B cell (primary cell): ENCODE results near the gene KANK2. TPM values are rescaled to one million over a fixed set of nuclear protein-coding genes. Genes with fewer than 3 reads are reported as not detected.

ENCODE experiments used
- ATAC-seq: fragments of 200-7000 bp; cut with Tn5 transposase; one replicate; pipeline ENCODE4 v1.10.0; 2021; ENCODE audit warnings: low read depth, mild to moderate bottlenecking, moderate number of reproducible peaks, moderate library complexity
- CTCF ChIA-PET: fragments of 350-600 bp; sonication (Branson Sonifier 250); formaldehyde crosslinking; loops from one replicate; lab custom pipeline; 2021; ENCODE audit warnings: antibody characterized with exemption, inconsistent platforms; lab: Charles Lee
- POLR2A ChIA-PET: fragments of 350-600 bp; sonication (Branson Sonifier 250); formaldehyde crosslinking; loops from one replicate; lab custom pipeline; 2021; ENCODE audit warnings: antibody characterized with exemption; lab: Charles Lee
- DNase-seq: peaks from one replicate; pipeline ENCODE4 v3.0.0; 2013
- H2AFZ ChIP-seq: 2 replicates; pipeline ENCODE4 v1.6.1; 2012; ENCODE audit warnings: mild to moderate bottlenecking, low read depth, low read length; ENCODE audit not compliant: insufficient read depth, poor library complexity, severe bottlenecking
- H3K27ac ChIP-seq, 2 donors: 1 replicate in 1 of 2; 2 replicates in 1 of 2; pipeline ENCODE4 v1.5.1; 2012 to 2013; ENCODE audit warnings: low read length in 2 of 2, mild to moderate bottlenecking in 2 of 2, moderate library complexity in 1 of 2
- H3K27me3 ChIP-seq, 4 experiments: fragments of 200-600 bp in 1 of 4; sonication (generic) in 1 of 4; replicated peaks in 1 of 4; 1 replicate in 2 of 4; 2 replicates in 2 of 4; pipeline versions ENCODE4 v1.6.1 to v1.7.0; 2013 to 2016; ENCODE audit warnings: low read length in 3 of 4, mild to moderate bottlenecking in 2 of 4, mixed read lengths in 1 of 4, moderate library complexity in 1 of 4; ENCODE audit not compliant: insufficient read depth in 4 of 4, control insufficient read depth in 3 of 4; ENCODE audit errors: control extremely low read depth in 1 of 4
- H3K36me3 ChIP-seq, 2 experiments: replicated peaks in 1 of 2; 1 replicate in 1 of 2; 2 replicates in 1 of 2; pipeline versions ENCODE4 v1.6.1 to v1.7.1; 2013; ENCODE audit warnings: low read length in 1 of 2; ENCODE audit not compliant: insufficient read depth in 2 of 2, control insufficient read depth in 1 of 2; ENCODE audit errors: control extremely low read depth in 1 of 2, extremely low read depth in 1 of 2
- H3K4me1 ChIP-seq, 2 donors: fragments of 200-600 bp in 1 of 2; sonication (generic) in 1 of 2; 1 replicate in 1 of 2; 2 replicates in 1 of 2; pipeline versions ENCODE4 v1.5.1 to v1.6.1; 2013 to 2017; ENCODE audit warnings: low read length in 2 of 2; ENCODE audit not compliant: control insufficient read depth in 2 of 2, insufficient read depth in 2 of 2
- H3K4me2 ChIP-seq: replicated peaks from 2 replicates; pipeline ENCODE3; 2012; ENCODE audit warnings: mild to moderate bottlenecking, low read depth, low read length; ENCODE audit not compliant: poor library complexity, severe bottlenecking
- H3K4me3 ChIP-seq, 5 experiments: fragments of 200-600 bp in 1 of 5; sonication (generic) in 1 of 5; 1 replicate in 3 of 5; 2 replicates in 2 of 5; pipeline versions ENCODE4 v1.5.1 to v1.7.0; 2011 to 2016; ENCODE audit warnings: low read length in 4 of 5, mild to moderate bottlenecking in 4 of 5, low read depth in 2 of 5, control low read depth in 1 of 5, moderate library complexity in 1 of 5; ENCODE audit not compliant: insufficient read depth in 1 of 5; ENCODE audit errors: control extremely low read depth in 1 of 5, extremely low read depth in 1 of 5
- H3K79me2 ChIP-seq: fragments of 200-600 bp; sonication (generic); one replicate; pipeline ENCODE4 v1.6.0; 2016; ENCODE audit warnings: low read length; ENCODE audit not compliant: control insufficient read depth, insufficient read depth
- H3K9ac ChIP-seq: fragments of 200-600 bp; sonication (generic); 2 replicates; pipeline ENCODE4 v1.6.1; 2017; ENCODE audit warnings: mild to moderate bottlenecking, low read length, moderate library complexity
- H3K9me3 ChIP-seq, 3 donors: one replicate each; pipeline versions ENCODE4 v1.6.1 to v1.7.1; 2013; ENCODE audit warnings: low read length in 2 of 3; ENCODE audit not compliant: control insufficient read depth in 2 of 3, insufficient read depth in 1 of 3; ENCODE audit errors: control extremely low read depth in 1 of 3
- H4K20me1 ChIP-seq: 2 replicates; pipeline ENCODE4 v1.6.0; 2012; ENCODE audit warnings: mild to moderate bottlenecking, low read length; ENCODE audit not compliant: insufficient read depth, control insufficient read depth, poor library complexity, severe bottlenecking
- H3K27ac Mint-ChIP-seq: one replicate; pipeline ENCODE4 v1.8.0; 2021; ENCODE audit warnings: mixed read lengths
- H3K27me3 Mint-ChIP-seq: one replicate; pipeline ENCODE4 v1.8.0; 2021; ENCODE audit warnings: mixed read lengths
- H3K4me1 Mint-ChIP-seq: one replicate; pipeline ENCODE4 v1.8.0; 2021; ENCODE audit warnings: mixed read lengths
- H3K4me3 Mint-ChIP-seq: one replicate; pipeline ENCODE4 v1.8.0; 2021; ENCODE audit warnings: mixed read lengths
- H3K9me3 Mint-ChIP-seq: one replicate; pipeline ENCODE4 v1.8.0; 2022; ENCODE audit warnings: mixed read lengths; ENCODE audit not compliant: insufficient read depth
- EZH2 ChIP-seq: IDR thresholded peaks from 2 replicates; pipeline ENCODE4 v1.6.1; 2012; ENCODE audit warnings: borderline replicate concordance, low read depth, mild to moderate bottlenecking, moderate library complexity, low read length; ENCODE audit not compliant: insufficient read depth, poor library complexity, severe bottlenecking
- WGBS: methylation state at CpG from one replicate; pipeline ENCODE4 v1.1.5; 2013; ENCODE audit warnings: missing lambda C conversion rate; ENCODE audit not compliant: insufficient coverage; 5-methylcytosine and 5-hydroxymethylcytosine counted together
- intact Hi-C: fragments of 100-400 bp; cut with micrococcal nuclease; formaldehyde crosslinking; loops from one replicate; pipeline ENCODE4 v1.10.0; 2022
- polyA plus RNA-seq: library from polyadenylated mRNA; depleted of rRNA; stranded (reverse); fragments of >200 nt; gene quantifications from 2 replicates; pipeline ENCODE4 v1.2.3, GENCODE V29; 2012
- total RNA-seq, 2 donors: library from RNA; stranded (reverse); fragments of 120-200 nt in 1 of 2; gene quantifications; 1 replicate in 1 of 2; 2 replicates in 1 of 2; pipeline versions ENCODE4 v1.2.3 to v1.2.4, GENCODE V29; 2013 to 2022
- TF ChIP-seq, protein P1 (sequence below): fragments of 200-600 bp; IDR thresholded peaks from one replicate; pipeline ENCODE4 v1.8.0; 2022; ENCODE audit warnings: antibody characterized with exemption, mild to moderate bottlenecking

Gene KANK2
- total and polyA plus RNA-seq, 2 donors (not counting 1 experiment from before 2014, with no cell fraction given) = 0.54 to 18.9 TPM

GRCh38 chr19:11190501-11190900 is 6.8 kb downstream of the KANK2 start:
- no peak overlapping the region for H3K4me2 ChIP-seq
- H3K36me3 ChIP-seq = no peaks in the 10 kb centered on the region
- DNase-seq (no peak), ATAC-seq (no peak)
- no peak overlapping the region for H3K27ac ChIP-seq
- no peak overlapping the region for H3K9ac ChIP-seq
- ChIA-PET CTCF (interaction anchor here (2.0 kb wide), 1 partner anchor 13 kb away, joined by 7 read pairs; no protein-coding TSS in a partner anchor), POLR2A (no interaction called here)
- Mint-ChIP-seq H3K4me3 (no peak overlapping the region), H3K27ac (no peak overlapping the region), H3K4me1 (peaks cover 9% of the 10 kb centered on the region), H3K9me3 (no peaks in the 10 kb centered on the region), H3K27me3 (peaks cover 2% of the 10 kb centered on the region)
- H3K27me3 ChIP-seq = peaks cover 0 to 26% (median 2%) of the 10 kb centered on the region in 4 experiments
- no peaks in the 10 kb centered on the region for H3K79me2 ChIP-seq
- no peaks in the 10 kb centered on the region for H4K20me1 ChIP-seq
- TF ChIP-seq EZH2 = no peak
- TF ChIP-seq, protein P1, sequence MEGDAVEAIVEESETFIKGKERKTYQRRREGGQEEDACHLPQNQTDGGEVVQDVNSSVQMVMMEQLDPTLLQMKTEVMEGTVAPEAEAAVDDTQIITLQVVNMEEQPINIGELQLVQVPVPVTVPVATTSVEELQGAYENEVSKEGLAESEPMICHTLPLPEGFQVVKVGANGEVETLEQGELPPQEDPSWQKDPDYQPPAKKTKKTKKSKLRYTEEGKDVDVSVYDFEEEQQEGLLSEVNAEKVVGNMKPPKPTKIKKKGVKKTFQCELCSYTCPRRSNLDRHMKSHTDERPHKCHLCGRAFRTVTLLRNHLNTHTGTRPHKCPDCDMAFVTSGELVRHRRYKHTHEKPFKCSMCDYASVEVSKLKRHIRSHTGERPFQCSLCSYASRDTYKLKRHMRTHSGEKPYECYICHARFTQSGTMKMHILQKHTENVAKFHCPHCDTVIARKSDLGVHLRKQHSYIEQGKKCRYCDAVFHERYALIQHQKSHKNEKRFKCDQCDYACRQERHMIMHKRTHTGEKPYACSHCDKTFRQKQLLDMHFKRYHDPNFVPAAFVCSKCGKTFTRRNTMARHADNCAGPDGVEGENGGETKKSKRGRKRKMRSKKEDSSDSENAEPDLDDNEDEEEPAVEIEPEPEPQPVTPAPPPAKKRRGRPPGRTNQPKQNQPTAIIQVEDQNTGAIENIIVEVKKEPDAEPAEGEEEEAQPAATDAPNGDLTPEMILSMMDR = no peak
- 73% methylated on average over 6 of the region's 8 CpGs for WGBS
- H3K4me1 ChIP-seq = peaks cover 6 to 17% of the 10 kb centered on the region in 2 donors
- H3K4me3 ChIP-seq = no peak overlapping the region
- peaks cover 0 to 22% (median 2%) of the 10 kb centered on the region in 3 donors for H3K9me3 ChIP-seq
- intact Hi-C loops = no loop called here
- H2AFZ ChIP-seq = no peak overlapping the region

- no peak overlapping the region for H2AFZ ChIP-seq
- POLR2A ChIA-PET = no interaction called here
Measured at GRCh38 chr19:11187441-11187840, 9.9 kb downstream of the KANK2 start.

More at GRCh38 chr19:11187441-11187840, 9.9 kb downstream of the KANK2 start:
- H3K9ac ChIP-seq = no peak overlapping the region
- H3K27me3 Mint-ChIP-seq = peaks cover 6% of the 10 kb centered on the region
- peaks cover 5% of the 10 kb centered on the region for H3K4me1 Mint-ChIP-seq
- H3K9me3 ChIP-seq = peaks cover 0 to 12% (median 2%) of the 10 kb centered on the region in 3 donors
- CTCF ChIA-PET = no interaction called here
- H3K4me2 ChIP-seq = no peak overlapping the region
- H3K9me3 Mint-ChIP-seq = no peaks in the 10 kb centered on the region
- peaks cover 2 to 8% of the 10 kb centered on the region in 2 donors for H3K4me1 ChIP-seq
- H3K27ac ChIP-seq = no peak overlapping the region
- H3K4me3 Mint-ChIP-seq = no peak overlapping the region
- no peak for TF ChIP-seq EZH2
- TF ChIP-seq, protein P1 = no peak
- ATAC-seq (no peak), DNase-seq (no peak)
- H3K79me2 ChIP-seq = no peaks in the 10 kb centered on the region
- no peak overlapping the region for H3K4me3 ChIP-seq
- peaks cover 0 to 14% (median 2%) of the 10 kb centered on the region in 4 experiments for H3K27me3 ChIP-seq
- H3K27ac Mint-ChIP-seq = no peak overlapping the region
- WGBS = 94% methylated on average over 4 of the region's 9 CpGs
- intact Hi-C loops = no loop called here
- H4K20me1 ChIP-seq = no peaks in the 10 kb centered on the region
- no peaks in the 10 kb centered on the region for H3K36me3 ChIP-seq
